ENCODE results near the gene HDAC9.

Gene HDAC9

DNA sequence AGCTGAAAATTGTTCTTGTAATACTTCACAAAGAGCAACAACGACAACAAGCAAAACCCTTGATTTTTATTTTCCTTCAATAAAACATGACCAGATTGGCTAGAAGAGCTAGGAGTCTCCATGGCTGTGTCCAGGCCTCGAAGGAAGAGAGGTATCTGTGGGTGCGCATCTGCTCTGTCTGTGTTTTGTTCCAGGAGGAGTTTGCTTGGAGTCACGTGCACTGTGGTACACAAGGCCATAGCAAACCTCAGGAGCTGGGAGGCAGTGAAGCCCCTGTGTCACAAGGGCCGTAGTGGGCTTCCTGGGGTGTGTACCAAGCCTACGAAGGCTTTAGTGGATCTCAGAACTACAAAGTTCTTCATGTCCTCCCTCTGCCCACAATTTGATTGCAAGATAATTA lies 350.2 kb downstream of the HDAC9 start:
- no peak for DNase-seq (ENCODE audit: low read depth)

DNA sequence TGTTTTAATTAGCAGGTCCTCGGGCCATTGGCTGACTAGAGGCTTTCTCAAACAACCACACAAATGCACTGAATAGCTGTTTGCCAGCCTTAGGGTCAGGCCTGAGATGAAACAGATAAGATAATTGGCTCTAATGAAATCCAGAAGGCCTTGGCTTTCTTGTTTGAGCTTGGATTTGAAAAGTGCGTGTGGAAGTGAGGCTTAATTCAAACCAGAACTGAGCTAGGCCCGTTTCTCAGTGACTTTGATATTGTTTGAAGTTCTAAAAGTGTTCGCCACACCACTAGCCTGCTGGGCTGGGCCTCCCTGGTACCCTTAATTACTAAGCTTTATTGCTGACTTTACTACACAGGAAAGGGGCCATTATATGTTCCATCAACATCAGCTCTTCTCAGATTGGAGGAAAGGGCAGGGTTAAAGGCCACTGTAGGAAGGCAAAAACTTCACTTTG lies 351.2 kb downstream of the HDAC9 start:
- DNase-seq (ENCODE audit: low read depth) = no peak

DNA sequence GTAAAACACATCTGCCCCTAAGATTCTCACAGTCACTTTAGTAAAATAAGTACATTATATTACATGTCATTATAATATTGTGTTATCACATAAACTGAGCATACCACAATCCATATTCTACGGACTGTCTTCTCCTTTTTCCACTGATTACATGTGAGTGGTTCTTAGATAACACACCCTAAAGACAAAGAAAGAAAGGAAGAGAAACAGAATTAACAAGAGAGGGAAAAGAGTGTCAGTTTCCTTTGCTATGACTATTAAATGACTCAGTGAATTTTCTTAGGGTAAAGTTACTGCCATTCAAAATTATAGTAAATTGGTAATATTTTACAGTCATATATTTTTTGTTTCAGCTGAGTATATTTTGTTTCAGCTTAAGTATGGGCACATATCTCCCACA lies 353.6 kb downstream of the HDAC9 start:
- no peak for DNase-seq (ENCODE audit: low read depth)

DNA sequence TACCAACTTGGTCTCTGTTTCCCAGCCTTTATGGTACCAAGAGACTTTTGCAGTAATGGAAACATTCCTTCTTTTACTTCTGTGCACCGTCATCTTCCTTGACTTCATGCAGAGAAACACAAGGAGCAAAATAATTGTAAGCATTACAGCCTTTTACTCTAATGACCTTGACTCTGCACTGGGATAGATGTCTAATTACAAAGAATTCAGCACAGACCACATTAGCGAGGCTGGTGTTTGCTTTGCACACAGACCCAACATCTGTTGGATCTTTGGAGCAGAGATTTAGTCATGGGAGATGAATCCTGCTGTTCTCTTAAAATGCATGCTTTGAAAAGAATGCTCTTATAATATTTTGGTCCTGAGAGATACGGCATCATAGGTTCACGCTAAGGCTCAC lies 360.2 kb downstream of the HDAC9 start:
- DNase-seq (ENCODE audit: low read depth) = no peak

DNA sequence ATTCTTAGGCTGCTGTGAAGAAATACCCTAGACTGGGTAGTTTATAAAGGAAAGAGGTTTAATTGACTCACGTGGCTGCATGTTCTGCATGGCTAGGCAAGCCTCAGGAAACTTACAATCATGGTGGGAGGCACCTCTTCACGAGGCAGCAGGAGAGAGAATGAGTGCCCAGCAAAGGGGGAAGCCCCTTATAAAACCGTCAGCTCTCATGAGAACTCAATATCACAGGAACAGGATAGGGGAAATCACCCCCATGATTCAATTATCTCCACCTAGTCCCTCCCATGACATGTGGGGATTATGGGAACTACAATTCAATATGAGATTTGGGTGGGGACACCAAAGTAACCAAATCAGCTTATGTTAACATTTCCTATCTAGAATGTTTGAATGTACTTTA lies 362.7 kb downstream of the HDAC9 start:
- no peak for DNase-seq (ENCODE audit: low read depth)

DNA sequence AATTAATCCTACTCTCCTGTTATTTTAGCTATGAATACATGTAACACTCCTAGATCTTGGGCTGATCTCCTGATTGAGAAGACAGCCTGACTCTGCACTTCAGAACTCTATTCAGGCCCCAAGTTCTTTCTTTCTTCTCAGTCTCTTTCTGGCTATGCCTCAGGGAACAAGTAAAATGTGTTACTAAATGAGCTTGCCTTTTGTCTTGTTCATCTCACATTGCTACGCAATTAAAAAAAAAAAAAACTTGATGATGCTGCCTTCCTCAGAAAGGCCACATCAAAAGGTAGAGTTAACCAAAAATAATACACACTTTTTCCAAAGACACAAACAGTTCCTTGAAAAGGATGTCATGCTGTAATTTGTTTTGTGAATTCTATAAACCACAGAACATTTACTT lies 363.8 kb downstream of the HDAC9 start:
- DNase-seq (ENCODE audit: low read depth) = peak; percentile 75

DNA sequence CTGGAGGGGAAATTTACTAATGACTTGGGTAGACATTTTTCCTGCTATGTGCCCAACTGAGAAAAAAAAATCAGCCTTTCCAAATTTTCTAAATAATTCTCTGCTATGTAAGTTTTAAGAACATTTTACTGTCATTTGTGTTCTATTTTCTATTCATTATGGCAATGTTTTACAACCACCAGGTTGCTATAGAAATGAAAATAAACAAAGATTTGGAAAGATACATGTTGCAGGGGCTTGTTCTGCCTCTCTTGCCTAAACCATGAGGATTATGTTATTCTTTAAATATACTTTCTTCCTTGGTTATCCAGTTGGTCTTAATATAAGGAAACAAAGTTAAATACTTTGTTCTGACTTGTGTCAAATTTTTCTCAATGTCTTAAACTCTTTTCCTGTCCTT lies 364.7 kb downstream of the HDAC9 start:
- DNase-seq (ENCODE audit: low read depth) = peak; percentile 26

DNA sequence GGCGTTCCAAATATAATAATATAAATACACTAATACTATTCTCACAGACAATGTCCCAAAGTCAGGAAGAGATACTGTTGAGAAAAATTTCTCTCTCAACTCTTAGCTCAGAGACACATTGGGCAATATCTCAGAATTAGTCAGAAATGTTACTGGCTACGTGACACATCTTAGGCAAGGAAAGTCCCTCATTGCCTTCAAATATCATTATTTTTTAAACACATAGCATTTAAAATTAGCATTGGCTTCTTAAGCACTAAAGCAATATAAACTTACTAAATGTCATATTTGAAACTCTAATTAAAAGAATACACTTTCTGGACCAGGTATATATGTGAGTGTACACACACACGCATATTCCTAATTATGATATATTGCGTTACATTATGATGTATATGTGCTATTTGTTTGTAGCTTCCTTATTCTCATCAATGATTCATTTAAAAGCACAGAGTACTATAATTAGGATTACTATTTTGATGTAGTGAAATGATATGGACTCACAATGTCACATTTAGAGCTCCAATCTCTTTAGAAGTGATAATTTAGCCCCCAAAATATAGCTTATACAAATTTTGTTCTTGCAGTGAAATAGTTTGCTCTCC lies 366.1 kb downstream of the HDAC9 start:
- peak; percentile 91 for DNase-seq (ENCODE audit: low read depth)

DNA sequence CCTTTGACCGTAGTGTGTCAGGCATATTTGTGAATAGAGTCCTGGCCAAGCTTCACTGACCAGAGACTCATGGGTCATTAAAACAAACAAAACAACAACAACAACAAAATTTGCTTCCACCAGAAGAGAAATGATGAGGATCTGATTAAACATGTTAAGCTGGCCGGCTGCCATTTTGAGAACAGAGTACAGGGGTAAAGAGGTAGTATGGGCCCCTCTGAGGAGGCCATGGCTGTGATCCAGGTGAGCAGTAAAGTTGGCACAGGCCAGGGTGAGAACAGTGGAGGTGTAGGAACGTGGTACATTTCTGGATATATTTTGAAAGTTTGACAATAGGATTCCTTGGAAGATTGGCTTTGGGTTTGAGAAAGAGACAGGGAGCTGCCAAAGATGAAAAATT lies 369.4 kb downstream of the HDAC9 start:
- DNase-seq (ENCODE audit: low read depth) = no peak

DNA sequence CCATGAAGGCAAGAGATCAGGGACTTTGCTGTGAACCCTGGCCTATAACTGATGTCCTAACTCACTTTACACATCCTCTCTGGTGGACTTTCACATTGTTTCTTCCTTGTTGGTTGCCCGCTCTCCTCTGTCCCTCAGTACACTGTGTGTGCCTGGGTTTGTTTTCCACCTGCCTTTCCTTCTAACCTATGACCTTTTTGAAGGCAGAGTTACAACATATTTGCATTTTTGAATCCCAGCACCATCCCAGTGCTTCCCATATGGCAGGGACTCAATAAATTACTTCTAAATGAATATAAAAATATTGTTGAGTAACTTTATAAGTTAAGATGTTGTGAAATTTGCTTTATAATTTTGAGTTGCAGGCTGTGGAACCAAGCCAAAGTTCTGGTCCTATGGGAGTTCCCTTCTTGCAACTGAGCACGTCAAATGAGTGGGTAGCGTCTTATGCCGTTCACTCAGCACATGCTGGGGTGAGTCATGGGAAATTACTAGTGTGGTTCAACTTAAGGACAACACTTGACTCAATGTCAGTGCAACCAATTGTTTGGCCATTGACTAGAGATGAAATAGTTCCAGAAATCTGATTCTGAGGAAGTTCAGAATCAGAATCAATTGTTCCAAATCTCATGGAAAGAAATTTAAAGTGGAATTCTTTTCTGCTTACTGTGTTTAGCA lies 370.9 kb downstream of the HDAC9 start:
- peak; percentile 100 for DNase-seq (ENCODE audit: low read depth)

DNA sequence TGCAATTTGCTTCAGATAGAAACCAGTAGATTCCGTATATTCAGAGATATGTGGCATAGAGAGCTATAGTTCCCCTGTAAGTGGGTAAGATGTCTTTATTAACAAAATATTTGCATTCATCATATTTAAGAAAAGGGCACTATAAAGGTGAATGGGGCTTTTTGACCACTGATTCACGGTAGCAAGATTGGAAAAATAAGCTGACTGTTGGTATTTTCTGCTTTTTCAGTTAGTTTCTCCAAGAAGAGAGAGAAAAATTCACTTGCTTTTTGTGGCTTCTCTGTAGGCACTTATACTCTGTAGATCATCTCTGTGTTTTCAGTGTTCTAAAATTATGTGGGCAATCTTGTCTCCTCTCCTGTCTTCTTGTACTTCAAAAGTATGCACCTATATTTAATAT lies 376.8 kb downstream of the HDAC9 start:
- DNase-seq (ENCODE audit: low read depth) = no peak

DNA sequence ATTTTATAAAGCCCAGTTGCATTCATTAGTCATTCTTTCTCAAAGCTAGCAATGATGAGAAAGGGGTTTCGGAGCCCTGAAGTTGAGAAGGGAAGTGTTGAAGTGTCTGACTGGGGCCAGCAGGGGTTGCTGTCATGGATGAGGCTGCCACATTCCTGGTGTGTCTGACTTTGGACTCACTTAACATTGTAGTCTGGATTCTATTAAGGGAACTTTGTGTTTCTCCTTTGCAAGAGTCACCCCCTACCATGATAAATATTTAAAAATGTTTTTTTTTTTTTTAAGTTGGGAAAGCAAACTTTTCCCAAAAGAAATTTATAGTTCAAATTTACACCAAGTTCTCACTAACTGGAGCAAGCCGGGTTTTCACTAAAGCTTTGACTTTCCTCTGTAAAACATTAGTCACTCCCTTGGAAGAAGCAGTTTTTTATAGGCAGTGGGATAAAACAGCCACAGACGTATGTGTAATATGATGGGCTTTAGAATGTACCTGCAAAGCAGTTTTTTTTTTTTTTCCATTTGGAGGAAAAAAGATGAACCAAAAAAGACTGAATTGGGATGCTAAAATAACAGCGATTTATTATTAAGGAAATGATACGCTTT lies 378.3 kb downstream of the HDAC9 start:
- DNase-seq (ENCODE audit: low read depth) = peak; percentile 34

DNA sequence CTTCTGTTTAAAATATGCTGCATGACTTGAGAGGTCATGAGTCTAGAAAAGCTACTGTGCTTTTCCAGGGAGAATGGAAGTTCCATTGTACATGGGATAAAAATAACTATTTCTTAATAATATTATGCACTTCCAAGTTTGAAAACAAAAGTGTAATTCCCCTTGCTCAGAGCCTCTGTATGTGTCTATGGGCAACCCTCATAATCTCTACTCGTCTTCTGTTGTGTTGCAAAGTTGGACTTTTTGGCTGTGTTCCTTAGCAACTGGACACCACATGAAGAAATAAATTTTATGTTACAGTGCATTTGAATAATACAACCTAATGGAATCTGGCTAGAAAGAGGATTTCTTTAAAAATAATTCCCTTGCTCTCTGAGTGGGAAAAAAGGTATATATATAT lies 379.3 kb downstream of the HDAC9 start:
- no peak for DNase-seq (ENCODE audit: low read depth)

DNA sequence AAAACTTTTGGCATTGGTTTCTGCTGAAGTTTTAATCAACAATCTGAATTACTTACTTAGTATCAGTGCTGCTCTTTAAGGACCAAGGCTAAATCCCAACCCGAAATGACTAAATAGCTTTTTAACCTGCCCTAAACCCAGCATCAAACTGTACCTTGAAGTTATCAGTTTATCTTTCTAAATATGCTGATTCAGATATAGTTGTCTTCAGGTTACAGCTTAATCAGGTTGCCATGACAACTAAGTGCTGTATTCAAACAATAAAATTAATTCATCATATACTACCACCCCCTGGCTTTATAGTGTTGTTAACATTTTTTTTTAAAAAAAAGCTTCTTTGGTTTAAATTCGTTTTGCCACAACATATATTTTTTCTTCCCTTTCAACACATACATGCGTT lies 382.3 kb downstream of the HDAC9 start:
- DNase-seq (ENCODE audit: low read depth) = no peak

DNA sequence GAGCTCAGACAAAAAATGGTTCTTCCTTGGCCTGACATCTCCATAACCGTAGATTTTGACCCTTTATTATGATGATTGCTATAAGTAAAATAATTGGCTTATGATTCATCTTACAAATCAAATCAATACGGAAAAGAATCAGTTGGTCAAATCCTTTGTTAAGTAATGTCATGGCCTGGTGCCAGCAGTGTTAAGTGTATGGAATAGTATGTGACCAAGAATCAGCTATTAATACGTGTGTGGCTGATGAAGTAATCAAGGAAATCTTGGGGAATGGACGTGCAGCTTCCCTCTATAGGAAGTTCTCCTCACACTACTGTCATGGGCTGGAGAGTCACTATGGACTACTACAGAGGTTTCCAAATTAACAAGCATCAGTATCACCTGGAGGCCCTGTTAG lies 391.3 kb downstream of the HDAC9 start:
- DNase-seq (ENCODE audit: low read depth) = no peak

DNA sequence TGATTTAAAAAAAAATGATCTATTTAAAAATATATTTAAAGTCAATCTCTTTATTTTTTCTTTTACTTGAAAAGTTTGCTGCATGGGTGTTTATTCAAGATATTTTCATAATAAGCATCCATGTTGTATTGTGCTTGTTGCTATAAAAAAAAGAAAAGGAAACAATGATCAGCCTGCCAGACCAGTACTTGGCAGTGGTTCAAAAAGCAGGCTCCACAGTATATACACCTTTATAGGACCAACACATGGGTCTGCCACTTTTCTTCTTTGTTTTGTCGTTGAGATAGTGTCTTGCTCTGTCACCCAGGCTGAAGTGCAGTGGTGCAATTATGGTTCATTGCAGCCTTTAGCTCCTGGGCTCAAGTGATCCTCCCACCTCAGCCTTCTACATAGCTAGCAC lies 393.9 kb downstream of the HDAC9 start:
- no peak for DNase-seq (ENCODE audit: low read depth)

DNA sequence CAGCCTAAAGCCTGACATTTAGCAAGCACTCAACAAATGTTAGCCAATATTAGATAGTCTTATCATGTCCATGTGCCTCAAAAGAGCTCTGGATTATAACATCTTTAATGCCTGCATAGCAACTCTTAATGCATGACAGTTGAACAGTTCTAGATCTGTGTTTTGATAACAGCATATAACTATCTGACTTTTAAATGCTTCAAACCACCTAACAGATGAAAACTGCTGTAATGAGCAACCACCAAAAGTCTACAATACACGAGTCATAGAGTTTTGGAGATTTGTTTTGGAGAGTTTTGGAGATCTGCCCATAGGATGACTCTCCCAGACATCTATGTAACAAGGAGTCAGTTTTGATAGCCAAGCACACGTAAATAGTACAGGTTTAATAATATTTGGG lies 394.6 kb downstream of the HDAC9 start:
- DNase-seq (ENCODE audit: low read depth) = peak; percentile 90

DNA sequence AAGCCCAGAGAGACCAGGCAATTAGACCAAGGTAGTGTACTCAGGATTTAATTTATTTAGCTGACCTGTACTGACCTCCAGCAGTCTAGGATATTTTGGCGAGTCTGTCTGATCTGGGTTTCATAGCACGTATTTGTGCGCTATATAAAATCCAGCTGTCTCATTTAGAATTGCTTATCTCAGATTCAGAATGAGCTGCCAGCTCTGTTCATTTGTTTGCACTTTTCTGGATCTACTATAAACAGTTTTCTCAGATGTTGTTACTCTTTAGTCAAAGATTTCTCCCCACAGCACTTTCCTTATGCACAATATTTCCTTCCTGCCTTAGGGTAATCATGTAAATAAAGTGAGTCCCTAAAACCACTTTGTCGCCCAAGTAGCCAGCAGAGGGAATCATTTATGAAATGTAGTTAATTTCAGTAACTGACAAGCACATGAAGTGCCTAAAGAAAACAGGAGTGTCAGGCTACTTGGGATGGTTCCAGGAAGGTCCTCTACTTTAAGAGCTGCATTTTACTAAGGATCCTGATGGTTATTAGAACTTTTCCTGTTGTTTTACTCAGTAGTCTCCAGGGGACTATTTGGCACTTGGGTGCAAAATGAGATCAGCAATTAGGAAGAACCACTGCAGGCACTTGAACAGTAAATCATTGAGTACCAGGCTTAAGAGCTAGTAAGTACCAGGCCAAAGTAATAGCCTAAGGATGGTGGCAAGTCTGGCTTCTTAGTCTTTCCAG lies 395.5 kb downstream of the HDAC9 start:
- DNase-seq (ENCODE audit: low read depth) = peak; percentile 25

DNA sequence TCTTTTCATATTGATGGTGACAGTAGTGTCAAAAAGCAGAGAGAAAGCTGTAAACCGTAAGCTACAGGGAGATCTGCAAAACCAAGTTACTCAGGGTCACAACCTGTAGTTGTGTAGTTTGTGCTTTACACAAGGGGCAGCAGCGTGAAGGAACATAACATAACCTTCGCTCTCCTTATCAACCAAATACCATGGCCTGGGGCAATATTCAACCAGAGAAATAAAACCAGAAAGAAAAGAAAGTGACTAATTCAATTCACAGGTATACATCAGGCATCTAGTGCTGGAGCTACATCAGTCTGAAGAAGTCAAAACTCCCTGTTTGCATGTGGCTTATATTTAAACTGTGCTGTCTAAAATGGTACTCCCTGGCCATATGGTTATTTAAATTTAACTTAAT lies 397.6 kb downstream of the HDAC9 start:
- no peak for DNase-seq (ENCODE audit: low read depth)

DNA sequence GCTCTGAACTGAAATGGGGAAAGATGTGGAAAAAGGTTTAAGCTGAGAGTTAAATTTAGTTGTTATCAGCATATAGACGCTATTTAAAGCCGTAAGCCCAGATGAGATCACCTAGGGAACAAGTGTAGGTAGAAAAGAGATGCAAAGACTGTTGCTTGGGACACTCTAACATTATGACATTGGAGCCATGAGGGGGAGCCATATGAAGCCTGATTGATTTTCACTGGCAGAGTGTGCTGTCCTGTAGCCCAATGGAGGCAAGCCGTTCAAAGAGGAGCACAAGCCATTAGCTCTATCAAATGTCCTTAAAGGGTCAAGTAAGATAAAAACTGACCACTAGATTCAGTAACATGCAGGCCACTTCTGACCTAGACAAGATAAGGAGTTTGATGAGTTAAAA lies 398.6 kb downstream of the HDAC9 start:
- no peak for DNase-seq (ENCODE audit: low read depth)

DNA sequence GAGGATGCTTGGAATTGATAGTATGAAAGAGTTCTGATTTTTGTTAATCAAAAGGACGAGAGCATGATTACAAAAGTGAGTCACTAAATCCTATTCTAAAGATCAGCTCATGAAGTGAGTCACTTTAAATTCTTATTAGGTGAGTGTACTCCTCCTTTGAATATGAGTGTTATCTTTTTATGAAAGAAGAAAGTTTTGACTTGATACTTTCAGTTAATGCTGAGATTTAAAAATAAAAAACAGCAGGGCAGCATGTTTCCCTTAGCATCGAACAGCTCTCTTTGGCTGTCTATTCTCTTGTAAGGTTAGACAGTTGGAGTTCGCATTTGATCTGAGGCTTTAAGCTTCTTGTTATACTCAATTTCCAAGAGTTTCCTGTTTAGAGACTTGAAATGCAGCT lies 399.9 kb downstream of the HDAC9 start:
- peak; percentile 82 for DNase-seq (ENCODE audit: low read depth)

DNA sequence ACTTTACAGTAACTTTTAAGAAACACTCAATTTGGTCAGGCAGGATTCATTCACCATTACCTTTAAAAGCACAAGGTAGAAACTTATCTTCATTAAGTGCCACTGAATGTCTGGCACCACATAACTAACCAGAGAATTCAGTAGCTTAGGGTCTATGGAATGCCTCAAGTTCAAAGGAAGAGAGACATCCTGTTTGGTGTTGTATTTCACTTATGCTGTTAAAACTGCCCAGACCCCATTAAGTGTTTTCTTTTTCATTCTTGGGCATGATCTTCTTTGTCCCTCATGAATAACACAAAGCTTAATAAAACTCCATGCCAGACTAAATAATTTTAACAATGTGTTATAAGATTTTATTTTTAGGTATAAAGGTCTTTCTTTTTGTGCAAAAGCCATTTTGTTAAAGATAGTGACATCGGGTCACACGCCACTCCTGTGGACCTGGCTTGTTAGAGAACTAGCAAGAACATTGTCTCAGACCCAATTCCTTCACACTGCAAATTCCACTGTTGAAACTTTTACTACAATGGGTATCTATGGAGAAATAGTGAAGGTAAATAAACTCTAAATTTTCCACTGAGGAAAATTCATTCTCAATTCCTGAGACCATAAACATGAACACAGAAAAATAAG lies 400.9 kb downstream of the HDAC9 start:
- DNase-seq (ENCODE audit: low read depth) = peak; percentile 36

DNA sequence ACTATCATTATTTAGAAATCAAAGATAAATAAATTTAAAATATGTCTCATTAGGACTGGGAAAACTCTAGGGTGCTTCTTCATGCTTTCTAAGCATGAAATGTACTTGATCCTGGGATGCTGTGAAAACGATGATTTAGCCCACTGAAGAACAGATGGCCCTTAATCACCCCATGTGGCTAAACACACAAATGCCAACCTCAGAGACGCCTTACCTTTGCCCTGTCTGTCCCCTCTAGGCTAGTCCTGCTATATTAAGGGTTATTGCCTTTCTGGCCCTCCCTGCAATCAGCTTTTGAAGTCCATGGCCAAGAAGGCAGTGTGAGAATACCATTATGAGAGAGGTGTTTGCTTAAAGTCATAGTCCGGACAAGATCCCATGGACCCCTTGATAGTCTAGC lies 404.7 kb downstream of the HDAC9 start:
- DNase-seq (ENCODE audit: low read depth) = no peak

Measured in iris pigment epithelial cell (primary cell).